ENCODE results near the gene HSBP1L1. TPM values are rescaled to one million over a fixed set of nuclear protein-coding genes. Genes with fewer than 3 reads are reported as not detected.

The HSBP1L1 gene
- polyA plus RNA-seq, 1 of the 3 experiments (the other 2 are of a cell fraction) = 7.4 TPM

GRCh38 chr18:79971211-79971952, 6.9 kb downstream of the HSBP1L1 start:
- Histone ChIP-seq H3K9me2 (no peaks in the 10 kb centered on the region), H3K9ac (no peak overlapping the region), H3K4me2 (no peak overlapping the region), H3K9me3 (no peaks in the 10 kb centered on the region), H3K79me2 (ENCODE audit: insufficient read depth) (peaks cover 45% of the 10 kb centered on the region), H3K4me3 (ENCODE audit: low read depth in 2 of 2, low read length in 1 of 2) (no peak overlapping the region), H4K20me1 (ENCODE audit: insufficient read depth) (peaks cover 29% of the 10 kb centered on the region), H2AFZ (ENCODE audit: low read depth) (no peak overlapping the region), H3K27ac (ENCODE audit: low read depth in 2 of 2, low read length in 1 of 2) (no peak overlapping the region), H3F3A (replicated peaks; ENCODE audit: insufficient read depth) (peaks cover 10% of the 10 kb centered on the region), H3K4me1 (ENCODE audit: control insufficient read depth in 1 of 2, insufficient read depth in 2 of 2, low read depth in 1 of 2, low read length in 1 of 2) (no peaks in the 10 kb centered on the region; a peak in 1 of 4 replicates), H3K27me3 (ENCODE audit: insufficient read depth) (no peaks in the 10 kb centered on the region), H3K36me3 (replicated peaks in 1 of 2; ENCODE audit: control insufficient read depth in 1 of 2, insufficient read depth in 2 of 2, low read length in 1 of 2) (peaks cover 19 to 53% of the 10 kb centered on the region in 2 experiments)
- TF ChIP-seq GABPA (IDR thresholded peaks at IDR 0.05; ENCODE audit: low read depth) (no peak), RAD21 (IDR thresholded peaks at IDR 0.05; ENCODE audit: low read length) (no peak), RCOR1 (IDR thresholded peaks at IDR 0.05; ENCODE audit: low read length) (no peak), RXRA (IDR thresholded peaks at IDR 0.05; ENCODE audit: borderline replicate concordance, low read depth) (no peak), POLR2AphosphoS5 (IDR thresholded peaks at IDR 0.05; ENCODE audit: low read depth, low read length) (no peak), TAF1 (IDR thresholded peaks at IDR 0.05; ENCODE audit: borderline replicate concordance, low read depth, low read length) (no peak), TEAD4 (IDR thresholded peaks at IDR 0.05; ENCODE audit: borderline replicate concordance, insufficient read depth) (no peak), CHD2 (IDR thresholded peaks at IDR 0.05; ENCODE audit: low read length, partially characterized antibody) (no peak)
- 93% methylated on average over 17 of the region's 17 CpGs for WGBS (ENCODE audit: low lambda C conversion rate)
- DNase-seq = no peak
- CTCF ChIA-PET = no interaction called here
- POLR2A ChIA-PET = no interaction called here

GRCh38 chr18:79971986-79972385, 7.5 kb downstream of the HSBP1L1 start:
- Histone ChIP-seq H3K4me2 (no peak overlapping the region), H3K79me2 (ENCODE audit: insufficient read depth) (peaks cover 51% of the 10 kb centered on the region), H3K27me3 (ENCODE audit: insufficient read depth) (no peaks in the 10 kb centered on the region), H2AFZ (ENCODE audit: low read depth) (no peak overlapping the region), H3K9me2 (no peaks in the 10 kb centered on the region), H3K9ac (no peak overlapping the region), H3K36me3 (replicated peaks in 1 of 2; ENCODE audit: control insufficient read depth in 1 of 2, insufficient read depth in 2 of 2, low read length in 1 of 2) (peaks cover 21 to 56% of the 10 kb centered on the region in 2 experiments), H3K4me1 (ENCODE audit: control insufficient read depth in 1 of 2, insufficient read depth in 2 of 2, low read depth in 1 of 2, low read length in 1 of 2) (no peaks in the 10 kb centered on the region; a peak in 1 of 4 replicates), H3K4me3 (ENCODE audit: low read depth in 2 of 2, low read length in 1 of 2) (no peak overlapping the region), H3K27ac (ENCODE audit: low read depth in 2 of 2, low read length in 1 of 2) (no peak overlapping the region), H3F3A (replicated peaks; ENCODE audit: insufficient read depth) (peaks cover 10% of the 10 kb centered on the region), H3K9me3 (no peaks in the 10 kb centered on the region), H4K20me1 (ENCODE audit: insufficient read depth) (peaks cover 35% of the 10 kb centered on the region)
- TF ChIP-seq ELF1 (IDR thresholded peaks at IDR 0.05) (no peak), CHD2 (IDR thresholded peaks at IDR 0.05; ENCODE audit: low read length, partially characterized antibody) (no peak), PBX3 (IDR thresholded peaks at IDR 0.05) (no peak), NFIC (IDR thresholded peaks at IDR 0.05; ENCODE audit: borderline replicate concordance) (no peak), ZBTB33 (IDR thresholded peaks at IDR 0.05; ENCODE audit: borderline replicate concordance, low read depth) (no peak), SIN3A (IDR thresholded peaks at IDR 0.05; ENCODE audit: borderline replicate concordance, low read depth, low read length) (no peak), JUND (IDR thresholded peaks at IDR 0.05) (no peak), MAX (IDR thresholded peaks at IDR 0.05; ENCODE audit: low read depth) (no peak)
- CTCF ChIA-PET = no interaction called here
- 93% methylated on average over 9 of the region's 9 CpGs for WGBS (ENCODE audit: low lambda C conversion rate)
- POLR2A ChIA-PET = no interaction called here
- no peak for DNase-seq
